HCT116 (cell line): ENCODE data around the gene IL3RA. TPM values are rescaled to one million over a fixed set of nuclear protein-coding genes. Genes with fewer than 3 reads are reported as not detected.

Source experiments
- ATAC-seq: fragments of 200-7000 bp; cut with Tn5 transposase; 2 replicates; pipeline ENCODE4 v1.9.1; 2020; ENCODE audit warnings: mild to moderate bottlenecking, moderate library complexity
- BruUV-seq: library from RNA; stranded (reverse); fragments of 400-500 nt; replicated peaks from 2 replicates; lab custom pipeline; 2021; lab: Mats Ljungman, UMichigan
- CTCF ChIA-PET: fragments of 300-600 bp; sonication (Branson Sonifier 250); formaldehyde crosslinking; loops from one replicate; lab custom pipeline; 2021; ENCODE audit warnings: antibody characterized with exemption; lab: Charles Lee
- POLR2A ChIA-PET: fragments of 300-600, 350-600 bp; sonication (Branson Sonifier 250); formaldehyde crosslinking; loops from one replicate; lab custom pipeline; 2021; ENCODE audit warnings: antibody characterized with exemption; lab: Charles Lee
- RAD21 ChIA-PET, 2 experiments: fragments of 300-600 bp; sonication (Branson Sonifier 250); formaldehyde crosslinking; loops; one replicate each; lab custom pipeline; 2023; ENCODE audit warnings: low total read pairs in 2 of 2; ENCODE audit not compliant: uncharacterized antibody in 2 of 2, unreplicated experiment in 2 of 2, low non-redundant PET in 1 of 2; lab: Charles Lee
- DNase-seq: peaks from one replicate; pipeline ENCODE4 v3.0.0-alpha.2; 2010; ENCODE audit warnings: low read depth, low spot score
- H2AFZ ChIP-seq: fragments of 200-600 bp; shearing (Covaris generic), sonication (generic); 2 replicates; pipeline ENCODE4 v1.6.1; 2017; ENCODE audit warnings: low read depth, mixed run types, mixed read lengths, antibody characterized with exemption, low read length; ENCODE audit not compliant: poor library complexity, severe bottlenecking
- H3K27ac ChIP-seq: 2 replicates; pipeline ENCODE4 v1.5.1; 2012; ENCODE audit warnings: low read depth, low read length
- H3K27me3 ChIP-seq: fragments of 200-600 bp; sonication (generic); 2 replicates; pipeline ENCODE4 v1.6.1; 2016; ENCODE audit warnings: mixed run types, low read length, mixed read lengths; ENCODE audit not compliant: insufficient read depth
- H3K36me3 ChIP-seq, 2 experiments: fragments of 200-500 bp in 1 of 2; fragments of 200-600 bp in 1 of 2; sonication (Bioruptor generic) in 1 of 2; sonication (generic) in 1 of 2; 2 replicates each; pipeline versions ENCODE4 v1.5.1 to v1.6.1; 2014 to 2016; ENCODE audit warnings: low read length in 2 of 2, inconsistent platforms in 1 of 2, mixed read lengths in 1 of 2, mixed run types in 1 of 2; ENCODE audit not compliant: insufficient read depth in 2 of 2, control insufficient read depth in 1 of 2
- H3K4me1 ChIP-seq, 2 experiments: fragments of 200-600 bp in 1 of 2; sonication (generic) in 1 of 2; 2 replicates each; pipeline versions ENCODE4 v1.5.1 to v1.6.1; 2012 to 2017; ENCODE audit warnings: low read length in 2 of 2, inconsistent platforms in 1 of 2, mild to moderate bottlenecking in 1 of 2, mixed read lengths in 1 of 2, mixed run types in 1 of 2, moderate library complexity in 1 of 2; ENCODE audit not compliant: insufficient read depth in 2 of 2, control insufficient read depth in 1 of 2
- H3K4me2 ChIP-seq: fragments of 200-600 bp; sonication (generic); 2 replicates; pipeline ENCODE4 v1.6.1; 2017; ENCODE audit warnings: mixed run types, low read length, mixed read lengths
- H3K4me3 ChIP-seq, 2 experiments: fragments of 200-600 bp in 1 of 2; sonication (generic) in 1 of 2; replicated peaks in 1 of 2; 2 replicates each; pipeline ENCODE4 v1.5.1; 2011 to 2016; ENCODE audit warnings: low read length in 2 of 2, control low read depth in 1 of 2, low read depth in 1 of 2, mild to moderate bottlenecking in 1 of 2, mixed read lengths in 1 of 2, mixed run types in 1 of 2
- H3K79me2 ChIP-seq: fragments of 200-600 bp; sonication (generic); 2 replicates; pipeline ENCODE4 v1.6.1; 2017; ENCODE audit warnings: mild to moderate bottlenecking, mixed run types, low read length, moderate library complexity, mixed read lengths; ENCODE audit not compliant: insufficient read depth
- H3K9ac ChIP-seq: fragments of 200-600 bp; sonication (generic); 2 replicates; pipeline ENCODE4 v1.6.1; 2016; ENCODE audit warnings: low read length, mixed read lengths
- H3K9me2 ChIP-seq: fragments of 200-600 bp; sonication (generic), shearing (Covaris generic); 2 replicates; pipeline ENCODE4 v1.6.1; 2017; ENCODE audit warnings: mixed run types, mild to moderate bottlenecking, moderate library complexity; ENCODE audit not compliant: insufficient read depth
- H3K9me3 ChIP-seq, 2 experiments: fragments of 200-500 bp in 1 of 2; fragments of 200-600 bp in 1 of 2; sonication (Bioruptor generic) in 1 of 2; sonication (generic) in 1 of 2; 2 replicates each; pipeline ENCODE4 v1.6.1; 2014 to 2017; ENCODE audit warnings: low read length in 2 of 2, mixed read lengths in 2 of 2, inconsistent platforms in 1 of 2, low read depth in 1 of 2, mild to moderate bottlenecking in 1 of 2, mixed run types in 1 of 2, moderate library complexity in 1 of 2; ENCODE audit not compliant: control insufficient read depth in 1 of 2, insufficient read depth in 1 of 2
- H4K20me1 ChIP-seq: fragments of 200-600 bp; sonication (generic), shearing (Covaris generic); 2 replicates; pipeline ENCODE4 v1.6.1; 2017; ENCODE audit warnings: mixed run types, mild to moderate bottlenecking, moderate library complexity; ENCODE audit not compliant: insufficient read depth
- EZH2 ChIP-seq: fragments of 200-600 bp; sonication (generic); IDR thresholded peaks from 2 replicates; pipeline ENCODE4 v1.6.1; 2017; ENCODE audit warnings: antibody characterized with exemption, mixed run types
- FOSL1 ChIP-seq: IDR thresholded peaks from 2 replicates; pipeline ENCODE4 v1.6.1; 2012; ENCODE audit warnings: low read depth
- SIN3A ChIP-seq: IDR thresholded peaks from 2 replicates; pipeline ENCODE4 v1.6.1; 2012; ENCODE audit warnings: low read depth
- TCF7L2 ChIP-seq: IDR thresholded peaks from 2 replicates; pipeline ENCODE4 v1.7.0; 2011; ENCODE audit warnings: borderline replicate concordance, inconsistent platforms; ENCODE audit not compliant: insufficient read depth, insufficient read length; ENCODE audit errors: extremely low read depth
- ZNF274 ChIP-seq: fragments of 200-500 bp; sonication (Bioruptor generic); IDR thresholded peaks from 2 replicates; pipeline ENCODE4 v1.6.1; 2014; ENCODE audit warnings: mild to moderate bottlenecking, low read depth, low read length, inconsistent platforms
- intact Hi-C: fragments of 100-400 bp; cut with micrococcal nuclease; formaldehyde crosslinking; loops from 2 replicates; pipeline ENCODE4 v1.10.0; 2022
- total RNA-seq: library from RNA; stranded (reverse); gene quantifications from one replicate; pipeline ENCODE4 v1.2.1, GENCODE V29; 2021; ENCODE audit not compliant: unreplicated experiment
- TF ChIP-seq, protein P1 (sequence below): IDR thresholded peaks from 2 replicates; pipeline ENCODE4 v1.6.1; 2012
- TF ChIP-seq, protein P2 (sequence below), 3 experiments: fragments of 200-600 bp in 1 of 3; sonication (generic) in 1 of 3; IDR thresholded peaks in 2 of 3; conservative IDR thresholded peaks in 1 of 3; 2 replicates each; pipeline ENCODE4 v1.5.1; 2012 to 2017; ENCODE audit warnings: low read depth in 2 of 3, low read length in 2 of 3, antibody characterized with exemption in 1 of 3, borderline replicate concordance in 1 of 3, control low read depth in 1 of 3, mild to moderate bottlenecking in 1 of 3, mixed read lengths in 1 of 3, mixed run types in 1 of 3, moderate library complexity in 1 of 3; ENCODE audit not compliant: insufficient read depth in 1 of 3

The IL3RA gene
- total RNA-seq, 1 experiment from 2014 or later, result not detected

DNA sequence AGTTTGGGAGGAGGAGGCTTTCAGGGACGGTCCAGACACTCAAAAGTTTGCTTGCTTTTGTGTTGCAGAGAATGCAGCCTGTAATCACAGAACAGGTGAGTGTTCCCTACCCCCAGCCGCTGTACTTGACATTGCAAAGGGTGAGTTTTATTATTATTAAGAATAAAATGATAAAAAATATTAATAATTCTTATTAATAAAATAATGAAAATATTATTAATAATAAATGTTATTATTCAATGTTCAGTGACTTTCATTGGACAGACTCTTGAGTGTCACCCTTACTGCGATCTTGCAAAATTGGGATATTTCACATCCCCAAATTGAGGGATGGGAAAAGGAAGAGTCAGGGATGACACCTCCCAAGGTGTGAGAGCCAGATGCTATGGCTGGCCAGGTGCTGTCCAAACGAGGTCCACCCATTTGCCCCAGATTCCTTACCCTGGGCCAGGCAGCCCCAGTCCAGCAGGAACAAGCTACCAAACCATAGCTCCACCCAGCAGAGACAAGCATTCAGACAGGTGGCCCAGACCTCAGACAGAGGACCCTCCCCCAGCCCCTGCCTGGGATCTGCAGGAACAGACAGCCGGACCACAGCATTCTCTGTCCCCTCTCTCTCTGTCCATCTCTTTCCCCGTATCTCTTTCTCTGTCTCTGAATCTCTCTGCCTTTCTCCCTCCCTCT lies 22.4 kb downstream of the IL3RA start:
- H3K9me2 ChIP-seq, result no peaks in the 10 kb centered on the region
- no peaks in the 10 kb centered on the region for H4K20me1 ChIP-seq
- no peak for DNase-seq
- no peaks in the 10 kb centered on the region for H3K79me2 ChIP-seq
- ChIA-PET CTCF (no interaction called here), POLR2A (no interaction called here), RAD21 (no interaction called here)
- intact Hi-C loops, result no loop called here
- H3K9me3 ChIP-seq, result no peaks in the 10 kb centered on the region
- no peak overlapping the region for H3K9ac ChIP-seq
- H3K4me3 ChIP-seq, result no peak overlapping the region
- H3K27me3 ChIP-seq, result no peaks in the 10 kb centered on the region
- peaks cover 6 to 15% of the 10 kb centered on the region in 2 experiments; a peak in 2 of 4 replicates for H3K4me1 ChIP-seq
- H2AFZ ChIP-seq, result no peak overlapping the region
- BruUV-seq, result no TSS peak
- no peak overlapping the region for H3K27ac ChIP-seq
- H3K36me3 ChIP-seq, result no peaks in the 10 kb centered on the region
- H3K4me2 ChIP-seq, result no peak overlapping the region
- no peak for TF ChIP-seq SIN3A
- no peak for TF ChIP-seq FOSL1
- no peak for TF ChIP-seq TCF7L2
- TF ChIP-seq, protein P1, sequence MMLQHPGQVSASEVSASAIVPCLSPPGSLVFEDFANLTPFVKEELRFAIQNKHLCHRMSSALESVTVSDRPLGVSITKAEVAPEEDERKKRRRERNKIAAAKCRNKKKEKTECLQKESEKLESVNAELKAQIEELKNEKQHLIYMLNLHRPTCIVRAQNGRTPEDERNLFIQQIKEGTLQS, result no peak
- TF ChIP-seq, protein P2, sequence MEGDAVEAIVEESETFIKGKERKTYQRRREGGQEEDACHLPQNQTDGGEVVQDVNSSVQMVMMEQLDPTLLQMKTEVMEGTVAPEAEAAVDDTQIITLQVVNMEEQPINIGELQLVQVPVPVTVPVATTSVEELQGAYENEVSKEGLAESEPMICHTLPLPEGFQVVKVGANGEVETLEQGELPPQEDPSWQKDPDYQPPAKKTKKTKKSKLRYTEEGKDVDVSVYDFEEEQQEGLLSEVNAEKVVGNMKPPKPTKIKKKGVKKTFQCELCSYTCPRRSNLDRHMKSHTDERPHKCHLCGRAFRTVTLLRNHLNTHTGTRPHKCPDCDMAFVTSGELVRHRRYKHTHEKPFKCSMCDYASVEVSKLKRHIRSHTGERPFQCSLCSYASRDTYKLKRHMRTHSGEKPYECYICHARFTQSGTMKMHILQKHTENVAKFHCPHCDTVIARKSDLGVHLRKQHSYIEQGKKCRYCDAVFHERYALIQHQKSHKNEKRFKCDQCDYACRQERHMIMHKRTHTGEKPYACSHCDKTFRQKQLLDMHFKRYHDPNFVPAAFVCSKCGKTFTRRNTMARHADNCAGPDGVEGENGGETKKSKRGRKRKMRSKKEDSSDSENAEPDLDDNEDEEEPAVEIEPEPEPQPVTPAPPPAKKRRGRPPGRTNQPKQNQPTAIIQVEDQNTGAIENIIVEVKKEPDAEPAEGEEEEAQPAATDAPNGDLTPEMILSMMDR (IDR thresholded peaks at IDR 0.05 in 2 of 3, conservative IDR thresholded peaks at IDR 0.05 in 1 of 3; ENCODE audit: borderline replicate concordance in 1 of 3, insufficient read depth in 1 of 3, low read depth in 2 of 3, low read length in 2 of 3), result no peak
- TF ChIP-seq EZH2, result no peak
- no peak for TF ChIP-seq ZNF274
- TF ChIP-seq, all 23 proteins: peak for 0
- ATAC-seq, result no peak
